Measurements from ENCODE around the gene TMEM94. TPM values are rescaled to one million over a fixed set of nuclear protein-coding genes. Genes with fewer than 3 reads are reported as not detected.

TMEM94 gene
- total and polyA plus RNA-seq, 9 of the 15 experiments (the other 6 are each of a cell fraction or from before 2014, with no cell fraction given), result 0.35 to 48.1 (median 14.4) TPM

DNA sequence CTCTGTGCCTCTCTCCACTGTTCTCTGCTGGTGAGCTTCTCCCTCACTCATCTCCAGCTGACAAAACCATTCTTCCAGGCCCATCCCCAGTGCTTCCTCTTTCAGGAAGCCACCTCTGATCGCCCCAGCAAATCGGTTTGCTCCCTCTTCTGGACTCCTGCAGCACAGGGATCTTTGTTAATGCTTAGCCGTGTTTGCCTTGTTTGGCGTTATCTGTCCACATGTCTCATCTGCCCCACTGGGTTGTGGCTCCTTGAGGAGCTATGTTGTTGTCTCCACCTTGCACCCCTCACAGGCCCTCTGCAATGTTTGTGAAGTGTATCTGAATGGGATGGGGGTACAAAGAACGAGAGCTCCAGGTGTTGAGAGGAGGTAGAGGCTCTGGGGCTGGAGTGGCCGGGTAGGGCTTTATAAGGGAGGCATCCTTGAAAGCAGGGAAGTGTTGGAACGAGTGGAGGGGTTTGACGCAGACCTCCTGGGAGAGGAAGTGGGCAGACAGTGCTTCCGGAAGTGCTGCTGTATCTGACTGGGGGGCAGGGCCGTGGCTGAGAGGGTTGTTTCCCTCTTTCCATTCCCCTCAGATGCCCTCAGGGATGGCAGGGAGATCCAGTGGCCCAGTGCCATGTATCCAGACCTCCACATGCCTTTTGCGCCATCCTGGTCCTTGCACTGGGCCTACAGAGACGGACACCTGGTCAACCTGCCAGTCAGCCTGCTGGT is 31.1 kb downstream of the TMEM94 start:
- H3K27me3 ChIP-seq (ENCODE audit: control insufficient read depth in 2 of 2, insufficient read depth in 2 of 2, low read length in 2 of 2), result no peaks in the 10 kb centered on the region
- peak overlapping the region; percentile 52; the same call in 2 of the 3 replicates for H3K27ac ChIP-seq (ENCODE audit: extremely low read depth, low read depth, low read length)
- H3K4me2 ChIP-seq (ENCODE audit: insufficient read depth, low read length), result peak overlapping the region; percentile 30; the same call in 1 of the 2 replicates
- peak; percentile 52 to 68 (median 60) for DNase-seq (ENCODE audit: extremely low read depth in 1 of 4, low spot score in 3 of 4)
- ATAC-seq, result peak; percentile 86
- FAIRE-seq, result peak; percentile 96
- H3K9me3 ChIP-seq (replicated peaks; ENCODE audit: control insufficient read depth, insufficient read depth, low read depth, low read length), result no peaks in the 10 kb centered on the region
- 0 out of 3 replicates have a peak, but pooled peaks cover 2% of the 10 kb centered on the region for H3K79me2 ChIP-seq (ENCODE audit: control insufficient read depth, insufficient read depth, low read length)
- ChIA-PET CTCF (ENCODE audit: low intra/inter-chr PET ratio) (interaction anchor here (2.3 kb wide), 1 partner anchor 61 kb away, joined by 20 read pairs; no protein-coding TSS in a partner anchor), POLR2A (no interaction called here)
- H3K4me3 ChIP-seq, result no peak overlapping the region
- H3K36me3 ChIP-seq (ENCODE audit: control insufficient read depth, insufficient read depth, low read length), result peaks cover 6% of the 10 kb centered on the region; the same call in 1 of the 3 replicates
- in situ Hi-C loops (cut with MboI) (no loop called here), intact Hi-C loops (cut with micrococcal nuclease) (loop anchor here (2.0 kb wide), 1 partner anchor 61 kb away; no protein-coding TSS in a partner anchor)
- BruUV-seq (replicated peaks), result no TSS peak
- H3K9ac ChIP-seq (ENCODE audit: insufficient read depth in 1 of 2, low read depth in 2 of 2, low read length in 2 of 2), result peak overlapping the region; percentile 13 to 66; a peak in 3 of 4 replicates
- H4K20me1 ChIP-seq (replicated peaks; ENCODE audit: control insufficient read depth, insufficient read depth, low read length), result peaks cover 10% of the 10 kb centered on the region; the same call in 1 of the 2 replicates
- H2AFZ ChIP-seq (ENCODE audit: low read depth, low read length), result no peak overlapping the region
- H3K4me1 ChIP-seq (replicated peaks in 1 of 2; ENCODE audit: control insufficient read depth in 2 of 2, insufficient read depth in 2 of 2, low read length in 2 of 2), result peaks cover 11 to 31% of the 10 kb centered on the region in 2 experiments; a peak in 4 of 5 replicates
- WGBS (ENCODE audit: insufficient coverage, low coverage, missing lambda C conversion rate), result 36% methylated on average over 11 of the region's 12 CpGs
- no peaks in the 10 kb centered on the region for H3K9me1 ChIP-seq (ENCODE audit: control insufficient read depth, insufficient read depth, low read length)
- TF ChIP-seq ZNF175 (CRISPR knock-in tag; IDR thresholded peaks at IDR 0.05; ENCODE audit: low read depth), result no peak
- no peak for TF ChIP-seq KAT2B (IDR thresholded peaks at IDR 0.05; ENCODE audit: low read depth, low read length)
- TF ChIP-seq, protein P1, sequence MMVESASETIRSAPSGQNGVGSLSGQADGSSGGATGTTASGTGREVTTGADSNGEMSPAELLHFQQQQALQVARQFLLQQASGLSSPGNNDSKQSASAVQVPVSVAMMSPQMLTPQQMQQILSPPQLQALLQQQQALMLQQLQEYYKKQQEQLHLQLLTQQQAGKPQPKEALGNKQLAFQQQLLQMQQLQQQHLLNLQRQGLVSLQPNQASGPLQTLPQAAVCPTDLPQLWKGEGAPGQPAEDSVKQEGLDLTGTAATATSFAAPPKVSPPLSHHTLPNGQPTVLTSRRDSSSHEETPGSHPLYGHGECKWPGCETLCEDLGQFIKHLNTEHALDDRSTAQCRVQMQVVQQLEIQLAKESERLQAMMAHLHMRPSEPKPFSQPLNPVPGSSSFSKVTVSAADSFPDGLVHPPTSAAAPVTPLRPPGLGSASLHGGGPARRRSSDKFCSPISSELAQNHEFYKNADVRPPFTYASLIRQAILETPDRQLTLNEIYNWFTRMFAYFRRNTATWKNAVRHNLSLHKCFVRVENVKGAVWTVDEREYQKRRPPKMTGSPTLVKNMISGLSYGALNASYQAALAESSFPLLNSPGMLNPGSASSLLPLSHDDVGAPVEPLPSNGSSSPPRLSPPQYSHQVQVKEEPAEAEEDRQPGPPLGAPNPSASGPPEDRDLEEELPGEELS (CRISPR knock-in tag; IDR thresholded peaks at IDR 0.05; ENCODE audit: borderline replicate concordance), result no peak
- TF ChIP-seq NUFIP1 (IDR thresholded peaks at IDR 0.05; ENCODE audit: partially characterized antibody), result no peak
- TF ChIP-seq MYC (IDR thresholded peaks at IDR 0.05; ENCODE audit: low read depth, low read length), result peak; percentile 56
- no peak for TF ChIP-seq MYC (CRISPR knock-in tag; IDR thresholded peaks at IDR 0.05; ENCODE audit: borderline replicate concordance, low read depth)
- TF ChIP-seq ZNF121 (CRISPR knock-in tag; conservative IDR thresholded peaks at IDR 0.05), result no peak
- TF ChIP-seq POLR3A (IDR thresholded peaks at IDR 0.05; ENCODE audit: borderline replicate concordance, extremely low read depth, insufficient read depth, insufficient read length), result no peak
- TF ChIP-seq CCNT2 (IDR thresholded peaks at IDR 0.05; ENCODE audit: borderline replicate concordance, extremely low read depth, insufficient read length, low read depth, low read length), result no peak
- TF ChIP-seq, protein P2, sequence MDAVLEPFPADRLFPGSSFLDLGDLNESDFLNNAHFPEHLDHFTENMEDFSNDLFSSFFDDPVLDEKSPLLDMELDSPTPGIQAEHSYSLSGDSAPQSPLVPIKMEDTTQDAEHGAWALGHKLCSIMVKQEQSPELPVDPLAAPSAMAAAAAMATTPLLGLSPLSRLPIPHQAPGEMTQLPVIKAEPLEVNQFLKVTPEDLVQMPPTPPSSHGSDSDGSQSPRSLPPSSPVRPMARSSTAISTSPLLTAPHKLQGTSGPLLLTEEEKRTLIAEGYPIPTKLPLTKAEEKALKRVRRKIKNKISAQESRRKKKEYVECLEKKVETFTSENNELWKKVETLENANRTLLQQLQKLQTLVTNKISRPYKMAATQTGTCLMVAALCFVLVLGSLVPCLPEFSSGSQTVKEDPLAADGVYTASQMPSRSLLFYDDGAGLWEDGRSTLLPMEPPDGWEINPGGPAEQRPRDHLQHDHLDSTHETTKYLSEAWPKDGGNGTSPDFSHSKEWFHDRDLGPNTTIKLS (IDR thresholded peaks at IDR 0.05; ENCODE audit: borderline replicate concordance, low read depth), result no peak
- no peak for TF ChIP-seq KDM4B (IDR thresholded peaks at IDR 0.05; ENCODE audit: borderline replicate concordance in 2 of 2, low read depth in 1 of 2)
- no peak for TF ChIP-seq FOXA3 (CRISPR knock-in tag; conservative IDR thresholded peaks at IDR 0.05 in 1 of 2, IDR thresholded peaks at IDR 0.05 in 1 of 2)
- TF ChIP-seq RFX7 (CRISPR knock-in tag; IDR thresholded peaks at IDR 0.05), result no peak
- TF ChIP-seq ERF (CRISPR knock-in tag; IDR thresholded peaks at IDR 0.05), result no peak
- TF ChIP-seq, protein P3, sequence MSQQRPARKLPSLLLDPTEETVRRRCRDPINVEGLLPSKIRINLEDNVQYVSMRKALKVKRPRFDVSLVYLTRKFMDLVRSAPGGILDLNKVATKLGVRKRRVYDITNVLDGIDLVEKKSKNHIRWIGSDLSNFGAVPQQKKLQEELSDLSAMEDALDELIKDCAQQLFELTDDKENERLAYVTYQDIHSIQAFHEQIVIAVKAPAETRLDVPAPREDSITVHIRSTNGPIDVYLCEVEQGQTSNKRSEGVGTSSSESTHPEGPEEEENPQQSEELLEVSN (IDR thresholded peaks at IDR 0.05; ENCODE audit: borderline replicate concordance in 1 of 2, extremely low read depth in 1 of 2, insufficient read depth in 1 of 2, insufficient read length in 1 of 2, low read depth in 1 of 2, low read length in 1 of 2, poor library complexity in 1 of 2, severe bottlenecking in 1 of 2), result no peak
